OCI-LY1 (cell line): ENCODE data around the gene ANTXR1.

ENCODE experiments used
- H2AFZ ChIP-seq: fragments of 200-600 bp; sonication (generic), shearing (Covaris generic); 2 replicates; pipeline ENCODE4 v1.6.0; 2014; ENCODE audit warnings: antibody characterized with exemption, mild to moderate bottlenecking, low read length
- H3F3A ChIP-seq: fragments of 200-600 bp; sonication (generic), shearing (Covaris generic); 2 replicates; pipeline ENCODE4 v1.6.0; 2014; ENCODE audit warnings: mild to moderate bottlenecking, antibody characterized with exemption, low read length, moderate library complexity; ENCODE audit not compliant: insufficient read depth
- H3K27ac ChIP-seq: fragments of 200-600 bp; sonication (generic); 2 replicates; pipeline ENCODE4 v1.5.1; 2014; ENCODE audit warnings: low read length, mixed run types, mild to moderate bottlenecking, low read depth; ENCODE audit not compliant: poor library complexity, severe bottlenecking
- H3K27me3 ChIP-seq: fragments of 200-600 bp; sonication (generic); 2 replicates; pipeline ENCODE4 v1.6.0; 2014; ENCODE audit warnings: antibody characterized with exemption, mild to moderate bottlenecking, low read length, moderate library complexity; ENCODE audit not compliant: insufficient read depth
- H3K36me3 ChIP-seq: fragments of 200-600 bp; sonication (generic); 2 replicates; pipeline ENCODE4 v1.6.1; 2014; ENCODE audit warnings: mild to moderate bottlenecking, antibody characterized with exemption, low read length, moderate library complexity, mixed read lengths; ENCODE audit not compliant: insufficient read depth
- H3K4me1 ChIP-seq: fragments of 200-600 bp; sonication (generic); 2 replicates; pipeline ENCODE4 v1.5.1; 2014; ENCODE audit warnings: mild to moderate bottlenecking, low read length, moderate library complexity; ENCODE audit not compliant: insufficient read depth, severe bottlenecking
- H3K4me2 ChIP-seq: fragments of 200-600 bp; sonication (generic), shearing (Covaris generic); 2 replicates; pipeline ENCODE4 v1.6.1; 2014; ENCODE audit warnings: low read length
- H3K4me3 ChIP-seq: fragments of 200-600 bp; sonication (generic); 2 replicates; pipeline ENCODE4 v1.5.1; 2014; ENCODE audit warnings: low read length, low read depth, mild to moderate bottlenecking, mixed read lengths; ENCODE audit not compliant: poor library complexity, severe bottlenecking
- H3K79me2 ChIP-seq: fragments of 200-600 bp; shearing (Covaris generic); 2 replicates; pipeline ENCODE4 v1.6.1; 2016; ENCODE audit warnings: mixed run types, low read length, mixed read lengths; ENCODE audit not compliant: insufficient read depth
- H3K9ac ChIP-seq: fragments of 200-600 bp; sonication (generic), shearing (Covaris generic); 2 replicates; pipeline ENCODE4 v1.6.1; 2014; ENCODE audit warnings: mild to moderate bottlenecking, low read length, mixed read lengths
- H3K9me2 ChIP-seq: fragments of 200-600 bp; sonication (generic), shearing (Covaris generic); 2 replicates; pipeline ENCODE4 v1.6.1; 2014; ENCODE audit warnings: low read depth, mild to moderate bottlenecking, low read length, mixed read lengths
- H3K9me3 ChIP-seq: fragments of 200-600 bp; shearing (Covaris generic); 2 replicates; pipeline ENCODE4 v1.6.1; 2014; ENCODE audit warnings: low read length, mixed read lengths
- H4K20me1 ChIP-seq: fragments of 200-600 bp; sonication (generic), shearing (Covaris generic); 2 replicates; pipeline ENCODE4 v1.6.0; 2016; ENCODE audit warnings: mild to moderate bottlenecking, low read length; ENCODE audit not compliant: insufficient read depth
- EZH2 ChIP-seq: fragments of 200-600 bp; sonication (generic), shearing (Covaris generic); IDR thresholded peaks from 2 replicates; pipeline ENCODE4 v1.8.0; 2017; ENCODE audit warnings: borderline replicate concordance, mixed run types, mild to moderate bottlenecking, antibody characterized with exemption, low read length, moderate library complexity, mixed read lengths
- TF ChIP-seq, protein P1 (sequence below): fragments of 200-600 bp; sonication (generic), shearing (Covaris generic); IDR thresholded peaks from 2 replicates; pipeline ENCODE4 v1.5.1; 2017; ENCODE audit warnings: mild to moderate bottlenecking, antibody characterized with exemption, low read length, moderate library complexity, mixed read lengths

The ANTXR1 gene

DNA sequence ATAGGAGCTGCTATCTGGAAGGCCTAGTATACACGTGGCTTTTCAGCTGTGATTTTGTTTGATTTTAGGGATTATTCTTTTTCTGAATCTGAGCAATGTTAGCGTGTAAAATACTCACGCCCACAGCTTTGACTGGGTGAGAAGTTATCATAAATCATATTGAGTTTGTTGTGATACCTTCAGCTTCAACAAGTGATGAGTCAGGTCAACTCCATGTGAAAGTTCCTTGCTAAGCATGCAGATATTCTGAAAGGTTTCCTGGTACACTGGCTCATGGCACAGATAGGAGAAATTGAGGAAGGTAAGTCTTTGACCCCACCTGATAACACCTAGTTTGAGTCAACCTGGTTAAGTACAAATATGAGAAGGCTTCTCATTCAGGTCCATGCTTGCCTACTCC, 38.7 kb upstream of the ANTXR1 start, which contains the start of gene GKN1:
TSS of gene GKN1 (plus strand) at position 386 of the 400 bp plus-strand sequence. CDS start 42 bp downstream, outside the sequence.
- Histone ChIP-seq H3F3A (no peaks in the 10 kb centered on the region), H3K36me3 (no peaks in the 10 kb centered on the region), H3K4me3 (no peak within 1 kb of the TSS), H3K9me3 (no peaks in the 10 kb centered on the region), H3K9me2 (no peaks in the 10 kb centered on the region), H2AFZ (no peak within 1 kb of the TSS), H3K4me1 (no peaks in the 10 kb centered on the region), H3K27ac (no peak within 1 kb of the TSS), H3K9ac (no peak within 1 kb of the TSS), H3K27me3 (no peaks in the 10 kb centered on the region), H3K4me2 (no peak within 1 kb of the TSS), H3K79me2 (no peaks in the 10 kb centered on the region), H4K20me1 (no peaks in the 10 kb centered on the region)
- TF ChIP-seq EZH2 = no peak
- TF ChIP-seq, protein P1, sequence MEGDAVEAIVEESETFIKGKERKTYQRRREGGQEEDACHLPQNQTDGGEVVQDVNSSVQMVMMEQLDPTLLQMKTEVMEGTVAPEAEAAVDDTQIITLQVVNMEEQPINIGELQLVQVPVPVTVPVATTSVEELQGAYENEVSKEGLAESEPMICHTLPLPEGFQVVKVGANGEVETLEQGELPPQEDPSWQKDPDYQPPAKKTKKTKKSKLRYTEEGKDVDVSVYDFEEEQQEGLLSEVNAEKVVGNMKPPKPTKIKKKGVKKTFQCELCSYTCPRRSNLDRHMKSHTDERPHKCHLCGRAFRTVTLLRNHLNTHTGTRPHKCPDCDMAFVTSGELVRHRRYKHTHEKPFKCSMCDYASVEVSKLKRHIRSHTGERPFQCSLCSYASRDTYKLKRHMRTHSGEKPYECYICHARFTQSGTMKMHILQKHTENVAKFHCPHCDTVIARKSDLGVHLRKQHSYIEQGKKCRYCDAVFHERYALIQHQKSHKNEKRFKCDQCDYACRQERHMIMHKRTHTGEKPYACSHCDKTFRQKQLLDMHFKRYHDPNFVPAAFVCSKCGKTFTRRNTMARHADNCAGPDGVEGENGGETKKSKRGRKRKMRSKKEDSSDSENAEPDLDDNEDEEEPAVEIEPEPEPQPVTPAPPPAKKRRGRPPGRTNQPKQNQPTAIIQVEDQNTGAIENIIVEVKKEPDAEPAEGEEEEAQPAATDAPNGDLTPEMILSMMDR = no peak

DNA sequence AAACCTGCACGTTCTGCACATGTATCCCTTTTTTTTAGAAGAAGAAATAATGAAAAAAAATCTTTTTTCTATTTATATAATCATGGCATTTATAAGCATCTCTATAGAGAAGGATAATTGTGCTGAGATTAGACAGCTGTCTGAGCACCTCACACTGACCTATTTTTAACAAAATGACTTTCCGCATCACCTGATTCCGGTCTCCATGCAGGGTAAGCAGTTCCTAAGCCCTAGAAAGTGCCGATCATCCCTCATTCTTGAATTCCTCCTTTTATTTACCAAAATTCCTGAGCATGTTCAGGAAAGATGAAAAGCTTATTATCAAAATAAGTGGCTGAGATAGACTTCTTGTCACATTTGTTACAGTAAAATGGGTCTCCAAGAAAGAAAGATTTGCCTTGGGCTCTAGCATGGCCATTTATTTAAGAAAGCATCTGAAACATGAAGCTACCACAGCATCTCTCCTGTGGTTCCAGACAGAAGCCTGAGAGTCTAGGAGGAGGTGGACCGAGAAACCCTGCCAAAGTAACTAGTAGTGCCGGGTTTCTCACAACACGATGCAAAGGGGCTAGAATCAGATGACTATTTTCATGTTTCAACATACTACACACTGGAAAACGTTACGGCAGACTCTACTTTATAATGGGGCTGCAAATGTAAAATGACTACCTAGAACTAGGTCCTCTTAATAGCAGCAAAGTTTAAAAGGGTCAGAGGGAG, 37.9 kb upstream of the ANTXR1 start:
- Histone ChIP-seq H3K9me3 (no peaks in the 10 kb centered on the region), H3K36me3 (no peaks in the 10 kb centered on the region), H4K20me1 (no peaks in the 10 kb centered on the region), H3K27me3 (no peaks in the 10 kb centered on the region), H3K4me3 (no peak overlapping the region), H3K4me1 (no peaks in the 10 kb centered on the region), H3K27ac (no peak overlapping the region), H2AFZ (no peak overlapping the region), H3K9ac (no peak overlapping the region), H3K4me2 (no peak overlapping the region), H3F3A (no peaks in the 10 kb centered on the region), H3K79me2 (no peaks in the 10 kb centered on the region), H3K9me2 (no peaks in the 10 kb centered on the region)
- TF ChIP-seq EZH2 = no peak
- TF ChIP-seq, protein P1 = no peak

DNA sequence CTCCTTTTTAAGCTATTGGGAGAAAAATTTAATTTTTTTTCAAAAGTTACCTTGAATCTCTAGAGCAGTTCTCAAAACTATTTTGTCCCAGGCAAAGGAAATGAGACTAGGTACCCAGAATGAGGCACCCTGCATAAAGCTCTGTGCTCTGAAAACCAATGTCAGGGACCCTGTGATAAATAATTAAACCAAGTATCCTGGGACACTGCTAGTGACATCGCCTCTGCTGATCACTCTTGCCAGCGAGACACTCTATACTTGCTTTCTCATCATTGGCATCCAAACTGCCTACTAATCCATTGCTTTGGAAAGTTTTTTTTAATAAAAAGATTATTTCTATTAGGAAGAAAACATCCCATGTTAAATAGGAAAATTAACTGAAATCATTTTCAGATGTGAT, 37.1 kb upstream of the ANTXR1 start:
- Histone ChIP-seq H3F3A (no peaks in the 10 kb centered on the region), H3K36me3 (no peaks in the 10 kb centered on the region), H3K9me3 (no peaks in the 10 kb centered on the region), H3K4me3 (no peak overlapping the region), H3K4me1 (no peaks in the 10 kb centered on the region), H2AFZ (no peak overlapping the region), H4K20me1 (no peaks in the 10 kb centered on the region), H3K79me2 (no peaks in the 10 kb centered on the region), H3K9ac (no peak overlapping the region), H3K9me2 (no peaks in the 10 kb centered on the region), H3K27me3 (no peaks in the 10 kb centered on the region), H3K27ac (no peak overlapping the region), H3K4me2 (no peak overlapping the region)
- TF ChIP-seq, protein P1 = no peak
- TF ChIP-seq EZH2 = no peak
